Measurements from ENCODE around the gene GAN.

- TF ChIP-seq EZH2phosphoT487 (IDR thresholded peaks at IDR 0.05; ENCODE audit: insufficient read depth, low read depth) (no peak), EZH2 (IDR thresholded peaks at IDR 0.05; ENCODE audit: insufficient read depth, poor library complexity, severe bottlenecking) (no peak)
Measured at GRCh38 chr16:81415751-81416150, 101.0 kb downstream of the GAN start.

Data from GM23248 (cell line).